ENCODE data around the gene CHD6.

The CHD6 gene

GRCh38 chr20:41360831-41361756, 257.1 kb downstream of the CHD6 start:
- H3K27ac ChIP-seq = no peak overlapping the region
- no peak for TF ChIP-seq CTCF (conservative IDR thresholded peaks at IDR 0.05)
- no peak for TF ChIP-seq ZFX (IDR thresholded peaks at IDR 0.05)

DNA sequence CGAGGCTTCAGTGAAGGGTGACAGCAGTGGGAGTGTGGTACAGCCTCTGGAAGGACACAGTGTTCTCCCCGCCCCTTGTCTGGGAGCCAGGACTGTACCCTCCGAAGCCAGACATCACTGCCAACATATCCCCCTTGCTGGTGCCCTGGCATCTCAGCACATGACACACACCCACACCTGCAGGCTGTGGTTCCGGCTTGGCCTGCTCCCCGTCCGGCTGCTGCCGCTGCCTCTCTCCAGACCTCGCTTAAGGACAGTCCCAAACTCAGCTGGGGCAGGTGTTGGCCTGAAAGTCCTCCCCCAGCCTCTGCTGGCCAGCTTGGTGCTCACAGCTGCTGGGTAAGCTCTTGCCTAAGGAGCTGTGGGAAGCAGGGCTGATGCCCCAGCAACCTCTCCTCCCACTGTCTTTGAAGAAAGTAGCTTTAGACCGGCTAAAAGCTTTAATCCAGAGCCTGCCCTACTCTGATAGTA, 258.6 kb downstream of the CHD6 start:
- no peak for TF ChIP-seq ZFX (IDR thresholded peaks at IDR 0.05)
- TF ChIP-seq CTCF (conservative IDR thresholded peaks at IDR 0.05) = no peak

DNA sequence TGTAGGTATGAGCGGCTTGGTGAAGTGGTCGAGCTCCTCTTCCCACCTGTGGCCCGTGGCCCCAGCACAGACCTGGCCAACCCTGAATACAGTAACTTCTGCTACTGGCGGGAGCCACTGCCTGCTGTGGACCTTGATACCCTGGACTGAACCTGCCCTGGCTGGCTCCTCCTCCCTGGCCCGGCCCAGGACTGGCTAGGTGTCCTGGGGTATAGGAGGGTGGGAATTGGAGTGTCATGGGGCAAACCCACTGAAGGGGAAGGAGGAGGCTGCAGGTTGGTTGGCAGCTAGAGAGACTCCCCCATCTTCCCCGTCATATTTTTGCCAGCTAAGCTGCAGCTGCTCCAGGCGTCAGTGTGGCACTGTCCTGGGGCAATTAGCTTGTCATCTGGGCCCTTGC, 259.5 kb downstream of the CHD6 start:
- H3K27ac ChIP-seq = no peak overlapping the region
- TF ChIP-seq ZFX (IDR thresholded peaks at IDR 0.05) (no peak), CTCF (conservative IDR thresholded peaks at IDR 0.05) (no peak)

More for the DNA sequence above, 258.6 kb downstream of the CHD6 start:
- no peak overlapping the region for H3K27ac ChIP-seq

GRCh38 chr20:41358230-41358629, 259.9 kb downstream of the CHD6 start:
- no peak overlapping the region for H3K27ac ChIP-seq
- TF ChIP-seq CTCF (conservative IDR thresholded peaks at IDR 0.05) = no peak
- TF ChIP-seq ZFX (IDR thresholded peaks at IDR 0.05) = no peak

DNA sequence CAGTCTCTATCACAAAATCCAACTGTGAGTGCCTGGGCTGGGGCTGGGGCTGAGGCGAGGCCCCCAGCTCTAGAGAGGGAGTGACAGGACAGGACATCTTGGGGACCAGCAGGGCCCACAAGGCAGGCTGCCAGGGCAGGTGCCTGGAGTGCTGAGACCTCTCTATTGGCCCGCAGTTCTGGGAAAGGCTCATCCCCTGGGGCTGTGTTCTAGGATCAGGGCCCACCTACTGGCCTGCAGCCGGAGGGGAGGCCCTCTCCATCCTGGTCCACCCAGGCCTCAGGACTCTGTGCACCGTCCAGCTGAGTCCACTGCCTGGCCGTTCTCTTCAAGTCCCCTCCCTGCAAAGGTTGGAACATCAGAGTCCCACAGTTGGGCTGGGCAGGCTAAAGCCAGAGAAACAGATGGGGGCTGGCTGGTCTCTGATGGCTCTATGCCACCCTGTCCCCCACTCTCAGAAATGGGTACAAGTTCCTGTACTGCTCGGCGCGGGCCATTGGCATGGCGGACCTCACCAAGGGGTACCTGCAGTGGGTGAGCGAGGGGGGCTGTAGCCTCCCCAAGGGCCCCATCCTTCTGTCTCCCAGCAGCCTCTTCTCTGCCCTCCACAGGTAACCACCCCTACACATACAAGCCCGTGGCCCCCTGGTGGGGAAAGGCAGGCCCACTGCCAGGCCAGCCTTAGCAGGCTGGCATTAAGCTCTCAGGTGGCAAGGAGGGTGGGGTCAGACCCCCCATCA, 260.6 kb downstream of the CHD6 start:
- no peak overlapping the region for H3K27ac ChIP-seq
- no peak for TF ChIP-seq ZFX (IDR thresholded peaks at IDR 0.05)

GRCh38 chr20:41356951-41357350, 261.2 kb downstream of the CHD6 start:
- TF ChIP-seq ZFX (IDR thresholded peaks at IDR 0.05) = no peak
- no peak for TF ChIP-seq CTCF (conservative IDR thresholded peaks at IDR 0.05)
- no peak overlapping the region for H3K27ac ChIP-seq

GRCh38 chr20:41355598-41356203, 262.5 kb downstream of the CHD6 start:
- no peak overlapping the region for H3K27ac ChIP-seq
- no peak for TF ChIP-seq ZFX (IDR thresholded peaks at IDR 0.05)
- no peak for TF ChIP-seq CTCF (conservative IDR thresholded peaks at IDR 0.05)

Data from C4-2B (cell line).